Muscle of back (tissue), 13 donors: ENCODE measurements around the gene SAMMSON. TPM values are rescaled to one million over a fixed set of nuclear protein-coding genes. Genes with fewer than 3 reads are reported as not detected.

Source experiments
- DNase-seq, 3 donors: peaks; one replicate each; pipeline versions ENCODE4 v3.0.0 to v3.0.0-alpha.2; 2013
- long read RNA-seq, 9 donors: transcript quantifications; one replicate each; lab custom pipeline, GENCODE V29; 2026
- polyA plus RNA-seq, 10 donors: library from polyadenylated mRNA; unstranded; fragments of 120-200 nt; gene quantifications; one replicate each; pipeline ENCODE4 v1.2.1, GENCODE V29; 2013; ENCODE audit not compliant: insufficient read length in 10 of 10

SAMMSON gene
- polyA plus RNA-seq = under 1 TPM in 6 of 10 donors, not detected in 4; 0.09 to 0.22 (median 0.13) TPM
- long read RNA-seq, donor 1 = 0 reads
- long read RNA-seq, donor 2 = 0 reads
- long read RNA-seq, donor 3 = 0 reads
- long read RNA-seq, donor 4 = 0 reads
- long read RNA-seq, donor 5 = 0 reads
- long read RNA-seq, donor 6 = 0 reads
- long read RNA-seq, donor 7 = 0 reads
- long read RNA-seq, donor 8 = 0 reads
- long read RNA-seq, donor 9 = 0 reads

GRCh38 chr3:69999140-70000027 lies at the start of gene SAMMSON:
Gene SAMMSON (plus strand): TSS chr3:69999733.
- no peak for DNase-seq

DNA sequence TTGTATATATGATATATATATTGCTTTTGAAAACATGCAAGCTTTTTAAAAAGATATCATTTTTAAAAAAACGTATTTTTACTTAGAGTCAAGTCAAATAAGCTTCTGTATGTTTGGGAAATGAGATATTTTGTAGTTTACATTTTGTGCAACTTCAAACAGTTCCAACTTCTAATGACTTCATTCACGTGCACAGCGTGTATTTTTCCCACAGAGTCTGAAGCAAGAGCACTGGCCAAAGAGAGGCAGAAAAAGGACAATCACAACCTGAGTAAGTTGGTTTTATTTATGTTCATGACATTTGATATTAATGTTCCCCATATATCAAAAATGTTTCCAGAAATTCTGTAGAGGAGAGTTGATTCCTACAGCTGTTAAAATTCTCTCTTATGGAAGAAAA lies 47.9 kb upstream of the SAMMSON start:
- no peak for DNase-seq

GRCh38 chr3:69959581-69959980 lies 40.0 kb upstream of the SAMMSON start:
- DNase-seq = no peak

DNA sequence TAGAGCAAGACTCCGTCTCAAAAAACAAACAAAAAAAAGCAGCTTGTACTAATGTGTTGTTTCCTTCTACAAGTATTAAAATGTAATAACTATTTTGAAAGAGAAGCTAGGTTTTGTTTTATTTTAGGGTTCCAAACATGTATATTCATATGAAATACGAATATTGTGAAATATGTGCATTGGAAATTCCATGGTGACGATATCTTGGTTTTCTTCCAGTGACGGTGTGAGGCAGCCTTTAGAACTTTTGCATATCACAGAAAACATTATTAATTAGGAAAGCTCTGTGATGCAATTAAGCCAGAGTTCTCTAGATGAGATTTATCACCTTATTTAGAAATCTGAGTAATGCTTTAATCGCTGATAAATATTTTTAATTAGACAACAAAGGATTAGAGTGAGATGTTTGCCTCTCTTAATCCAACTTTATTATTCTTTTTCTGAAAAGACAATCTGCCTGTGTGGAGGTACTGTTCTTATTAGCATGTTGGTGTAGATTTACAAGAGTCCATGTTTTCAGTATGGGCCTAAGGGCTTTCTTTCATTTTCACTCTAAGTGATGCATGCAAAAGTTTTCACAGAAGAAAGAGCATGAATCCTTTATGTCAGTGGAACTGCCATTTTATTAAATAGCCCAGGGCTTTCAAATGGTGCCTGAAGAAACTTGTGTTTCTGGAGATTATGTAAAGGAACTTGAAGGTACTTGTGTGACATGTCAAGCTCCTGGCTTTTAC lies 37.7 kb upstream of the SAMMSON start:
- DNase-seq = no peak

DNA sequence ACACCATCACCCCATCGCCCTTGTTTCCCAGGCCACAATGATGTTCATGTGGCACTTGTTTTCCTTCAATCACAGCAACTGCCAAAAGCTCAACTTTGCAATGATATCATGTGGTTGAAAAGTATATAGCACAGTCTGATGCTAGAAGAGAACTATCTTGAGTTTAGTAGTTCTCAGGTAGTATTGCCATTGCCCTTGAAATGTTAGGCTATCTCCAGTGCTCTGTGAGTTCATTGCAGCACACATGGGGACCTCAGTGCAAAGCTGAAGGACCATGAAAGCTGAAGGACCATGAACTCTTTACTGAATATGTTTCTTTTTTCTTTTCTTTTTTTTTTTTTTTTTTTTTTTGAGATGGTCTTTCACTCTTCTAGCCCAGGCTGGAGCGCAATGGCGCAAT lies 35.9 kb upstream of the SAMMSON start:
- no peak for DNase-seq

- DNase-seq = no peak
Measured at GRCh38 chr3:69967156-69967555, 32.4 kb upstream of the SAMMSON start.

DNA sequence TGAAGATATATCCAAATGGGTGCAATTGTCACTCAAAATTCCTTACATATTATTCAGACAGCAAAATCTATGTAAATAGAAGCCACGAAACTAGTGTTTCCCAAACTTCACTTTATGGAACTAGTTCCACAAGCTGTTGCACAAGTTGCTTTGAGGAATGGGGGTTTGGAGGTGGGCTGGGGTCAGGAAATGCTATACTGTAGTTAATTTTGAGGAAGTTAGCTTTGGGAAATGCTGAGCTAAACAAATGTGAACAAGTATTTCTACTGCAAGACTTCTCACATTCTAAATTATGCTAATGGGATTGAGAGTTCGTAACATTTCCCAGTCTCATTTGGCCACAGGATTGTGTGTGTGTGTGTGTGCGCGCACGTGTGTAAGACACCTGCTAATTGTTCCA lies 28.7 kb upstream of the SAMMSON start:
- DNase-seq = no peak

DNA sequence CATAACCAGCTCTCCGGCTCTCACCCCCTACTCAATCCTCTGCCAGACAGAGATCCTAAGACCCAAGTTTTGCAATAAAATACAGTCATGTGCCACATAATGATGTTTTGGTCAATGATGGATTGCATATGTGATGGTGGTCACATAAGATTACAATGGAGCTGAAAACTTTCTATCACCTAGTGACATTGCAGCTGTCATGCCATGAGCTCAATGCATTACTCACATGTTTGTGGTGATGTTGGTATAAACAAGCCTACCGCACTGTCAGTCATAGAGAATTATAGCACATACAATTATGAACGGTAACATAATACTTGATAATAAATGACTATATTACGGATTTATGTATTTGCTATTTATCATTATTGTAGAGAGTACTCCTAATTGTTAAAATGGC lies 26.9 kb upstream of the SAMMSON start:
- DNase-seq = no peak

- no peak for DNase-seq
Measured at GRCh38 chr3:69976021-69976420, 23.5 kb upstream of the SAMMSON start.

GRCh38 chr3:69983546-69984265 lies 15.8 kb upstream of the SAMMSON start:
- no peak for DNase-seq

DNA sequence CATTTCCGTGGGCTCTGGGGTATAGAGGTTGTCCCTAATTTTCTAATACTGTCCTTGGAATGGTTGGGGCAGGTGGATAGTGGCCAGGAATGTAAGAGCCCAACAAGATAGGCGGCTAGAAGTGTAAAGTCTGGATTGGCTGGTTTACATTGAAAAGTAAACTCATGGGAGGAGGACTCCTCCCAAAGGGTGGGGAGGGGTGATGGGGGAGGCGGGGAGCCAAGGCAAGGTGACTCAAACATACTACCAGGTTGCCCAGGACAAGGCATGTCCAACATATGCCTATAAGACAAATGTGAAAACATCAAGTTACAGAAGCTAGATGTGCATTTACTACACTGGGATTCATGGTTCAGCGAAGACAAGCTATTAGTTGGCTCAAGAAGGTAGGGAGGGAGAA lies 14.3 kb upstream of the SAMMSON start:
- no peak for DNase-seq

- no peak for DNase-seq
Measured at GRCh38 chr3:69986419-69986818, 13.1 kb upstream of the SAMMSON start.

GRCh38 chr3:69987833-69988232 lies 11.7 kb upstream of the SAMMSON start:
- DNase-seq = no peak

- no peak for DNase-seq
Measured at GRCh38 chr3:69993757-69994156, 5.8 kb upstream of the SAMMSON start.

DNA sequence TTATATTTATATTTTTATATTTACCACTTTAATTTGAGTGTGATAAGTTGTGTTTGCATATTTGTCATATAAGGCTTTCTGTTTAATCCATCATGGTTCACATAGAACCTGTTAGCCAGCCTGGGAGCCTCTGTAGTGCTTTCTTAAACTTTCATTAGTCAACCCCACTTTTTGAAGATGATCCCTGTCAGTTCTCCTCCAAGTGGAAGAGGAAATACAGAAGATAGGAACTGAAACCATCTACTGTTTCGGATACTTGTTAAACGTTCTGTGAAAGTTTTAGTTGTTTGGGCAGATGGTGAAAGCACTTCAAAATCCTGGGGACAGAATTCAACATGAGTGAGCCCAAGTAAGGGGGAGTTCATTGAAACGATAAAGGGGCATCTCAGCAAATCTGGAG lies 4.6 kb upstream of the SAMMSON start:
- no peak for DNase-seq

GRCh38 chr3:69997631-69998307 lies 1.8 kb upstream of the SAMMSON start:
- DNase-seq = peak; percentile 45 to 86 (median 70)

DNA sequence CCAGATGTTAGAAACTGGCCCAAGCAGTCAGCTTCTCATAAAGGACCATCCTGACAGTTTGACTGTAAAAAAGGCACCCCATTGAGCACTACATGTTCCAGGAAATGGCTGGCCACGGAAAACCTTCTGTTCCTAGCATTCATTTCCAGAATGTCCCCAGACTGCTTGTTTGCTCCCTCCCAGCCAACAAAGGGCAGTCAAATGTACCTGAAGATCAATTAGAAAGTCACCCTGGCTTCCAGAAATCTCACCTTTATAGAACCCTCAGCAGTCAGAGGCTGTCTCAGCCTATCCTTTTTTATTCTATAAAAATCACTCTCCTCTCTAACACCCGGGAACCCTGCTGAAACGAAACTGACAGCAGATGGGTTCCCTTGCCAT lies 784 bp upstream of the SAMMSON start:
- peak in 1 of 3 donors; percentile 37 for DNase-seq

GRCh38 chr3:70000028-70000410 lies 486 bp downstream of the SAMMSON start:
- no peak for DNase-seq

DNA sequence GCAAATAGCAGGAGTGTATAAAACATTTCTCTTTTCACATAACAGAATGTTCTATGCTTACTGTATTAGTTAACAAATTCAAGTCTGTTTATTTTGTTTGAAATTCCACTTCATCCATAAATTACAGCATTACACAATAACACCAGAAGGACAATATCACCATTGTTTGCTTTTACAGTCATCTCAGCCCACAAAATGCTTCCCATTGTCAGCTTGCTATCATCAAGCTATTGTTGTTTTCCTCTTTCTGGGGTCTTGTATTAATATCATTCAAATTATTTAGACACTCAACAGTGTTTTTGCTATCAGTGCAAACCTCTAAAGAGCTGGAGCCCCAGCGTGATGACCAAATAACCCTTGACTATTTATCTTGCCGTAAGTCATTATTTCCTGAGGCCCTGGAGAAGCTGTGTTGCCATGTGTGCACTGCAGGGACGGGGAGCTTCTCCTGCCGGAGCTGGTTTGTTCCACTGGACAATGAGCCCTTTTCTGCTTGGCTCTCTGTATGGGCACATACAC lies 1.1 kb downstream of the SAMMSON start:
- DNase-seq = no peak

- no peak for DNase-seq
Measured at GRCh38 chr3:70003119-70003518, 3.6 kb downstream of the SAMMSON start.

- DNase-seq = no peak
Measured at GRCh38 chr3:70006089-70006488, 6.6 kb downstream of the SAMMSON start.
